HepG2 (cell line): ENCODE data around the gene COPS7A.

ENCODE experiments used
- EP300 ChIP-seq, 3 experiments: sonication (generic) in 1 of 3; formaldehyde crosslinking in 1 of 3; IDR thresholded peaks; 2 replicates each; pipeline versions ENCODE4 v1.5.1 to v1.6.1; 2011 to 2020; ENCODE audit warnings: low read depth in 2 of 3, low read length in 2 of 3, borderline replicate concordance in 1 of 3, improper control_type of control experiment in 1 of 3, mild to moderate bottlenecking in 1 of 3, missing genetic modification reagents in 1 of 3, moderate library complexity in 1 of 3
- FOXA1 ChIP-seq, 2 experiments: fragments of 450-650 bp in 1 of 2; sonication (generic) in 1 of 2; formaldehyde crosslinking in 1 of 2; IDR thresholded peaks; 2 replicates each; pipeline versions ENCODE4 v1.4.0 to v1.6.1; 2016 to 2020; ENCODE audit warnings: missing genetic modification reagents in 1 of 2
- MAZ ChIP-seq, 2 experiments: sonication (generic) in 1 of 2; formaldehyde crosslinking in 1 of 2; IDR thresholded peaks; 2 replicates each; pipeline versions ENCODE4 v1.5.0 to v1.6.1; 2012 to 2020; ENCODE audit warnings: low read depth in 2 of 2, mild to moderate bottlenecking in 2 of 2, borderline replicate concordance in 1 of 2, improper control_type of control experiment in 1 of 2, low read length in 1 of 2, missing genetic modification reagents in 1 of 2, moderate library complexity in 1 of 2
- MED1 ChIP-seq: sonication (generic); formaldehyde crosslinking; IDR thresholded peaks from 2 replicates; pipeline ENCODE4 v1.4.0; 2020; ENCODE audit warnings: missing genetic modification reagents
- PHF20 ChIP-seq: sonication (generic); formaldehyde crosslinking; IDR thresholded peaks from 2 replicates; pipeline ENCODE4 v1.5.0; 2020; ENCODE audit warnings: mild to moderate bottlenecking, missing genetic modification reagents
- PHF5A ChIP-seq: IDR thresholded peaks from one replicate; pipeline ENCODE4 v1.6.1; 2018; ENCODE audit warnings: low read depth, missing genetic modification reagents; ENCODE audit not compliant: unreplicated experiment
- TCF7L2 ChIP-seq: IDR thresholded peaks from 2 replicates; pipeline ENCODE4 v1.6.1; 2011; ENCODE audit warnings: mild to moderate bottlenecking, low read depth, low read length, moderate library complexity
- WIZ ChIP-seq: sonication (generic); formaldehyde crosslinking; IDR thresholded peaks from 2 replicates; pipeline ENCODE4 v1.5.1; 2020; ENCODE audit warnings: mild to moderate bottlenecking, missing genetic modification reagents
- ZFX ChIP-seq: sonication (generic); formaldehyde crosslinking; IDR thresholded peaks from 2 replicates; pipeline ENCODE4 v1.4.0; 2020; ENCODE audit warnings: mild to moderate bottlenecking, low read depth, missing genetic modification reagents, moderate library complexity
- ZNF383 ChIP-seq: sonication (generic); formaldehyde crosslinking; IDR thresholded peaks from 2 replicates; pipeline ENCODE4 v1.4.0; 2020; ENCODE audit warnings: missing genetic modification reagents, mild to moderate bottlenecking, borderline replicate concordance
- ZNF703 ChIP-seq: sonication (generic); formaldehyde crosslinking; IDR thresholded peaks from 2 replicates; pipeline ENCODE4 v1.5.1; 2020; ENCODE audit warnings: missing genetic modification reagents, mild to moderate bottlenecking, moderate library complexity, borderline replicate concordance
- TF ChIP-seq, protein P1 (sequence below): sonication (generic); formaldehyde crosslinking; IDR thresholded peaks from 2 replicates; pipeline ENCODE4 v1.5.0; 2020; ENCODE audit warnings: mild to moderate bottlenecking, missing genetic modification reagents, moderate library complexity
- TF ChIP-seq, protein P2 (sequence below): IDR thresholded peaks from 2 replicates; pipeline ENCODE4 v1.6.1; 2012; ENCODE audit warnings: low read length, improper control_type of control experiment

DNA sequence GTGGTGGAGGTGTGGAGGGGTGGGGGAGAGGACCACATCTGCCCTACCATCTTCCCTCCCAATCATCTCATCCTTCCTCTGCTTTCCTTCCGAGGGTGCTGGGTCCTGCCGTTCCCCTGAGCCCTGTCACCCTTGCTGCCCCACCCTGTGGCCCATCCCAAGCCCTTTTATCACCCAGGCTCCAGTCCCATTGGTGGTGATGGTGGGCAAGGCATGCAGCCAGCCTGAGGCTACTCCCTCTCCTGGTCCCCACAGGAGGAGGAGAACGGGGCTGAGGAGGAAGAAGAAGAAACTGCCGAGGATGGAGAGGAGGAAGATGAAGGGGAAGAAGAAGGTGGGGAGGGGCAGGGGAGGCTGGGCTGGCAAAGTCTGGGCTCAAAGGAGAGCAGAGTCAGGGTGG lies 45.8 kb downstream of the COPS7A start:
- TF ChIP-seq PHF20 (CRISPR knock-in tag) (no peak), TCF7L2 (no peak), ZNF703 (no peak), ZNF383 (no peak), PHF5A (CRISPR knock-in tag) (no peak), MED1 (CRISPR knock-in tag) (no peak), WIZ (CRISPR knock-in tag) (no peak), MAZ (IDR thresholded peaks at IDR 0.05; ENCODE audit: borderline replicate concordance, low read depth, low read length) (no peak), MAZ (CRISPR knock-in tag; IDR thresholded peaks at IDR 0.05; ENCODE audit: low read depth) (no peak), FOXA1 (IDR thresholded peaks at IDR 0.05) (no peak), FOXA1 (CRISPR knock-in tag; IDR thresholded peaks at IDR 0.05) (no peak), ZFX (CRISPR knock-in tag) (no peak), EP300 (IDR thresholded peaks at IDR 0.05; ENCODE audit: low read depth in 2 of 2, low read length in 2 of 2) (no peak), EP300 (CRISPR knock-in tag; IDR thresholded peaks at IDR 0.05; ENCODE audit: borderline replicate concordance) (no peak)
- TF ChIP-seq, protein P1, sequence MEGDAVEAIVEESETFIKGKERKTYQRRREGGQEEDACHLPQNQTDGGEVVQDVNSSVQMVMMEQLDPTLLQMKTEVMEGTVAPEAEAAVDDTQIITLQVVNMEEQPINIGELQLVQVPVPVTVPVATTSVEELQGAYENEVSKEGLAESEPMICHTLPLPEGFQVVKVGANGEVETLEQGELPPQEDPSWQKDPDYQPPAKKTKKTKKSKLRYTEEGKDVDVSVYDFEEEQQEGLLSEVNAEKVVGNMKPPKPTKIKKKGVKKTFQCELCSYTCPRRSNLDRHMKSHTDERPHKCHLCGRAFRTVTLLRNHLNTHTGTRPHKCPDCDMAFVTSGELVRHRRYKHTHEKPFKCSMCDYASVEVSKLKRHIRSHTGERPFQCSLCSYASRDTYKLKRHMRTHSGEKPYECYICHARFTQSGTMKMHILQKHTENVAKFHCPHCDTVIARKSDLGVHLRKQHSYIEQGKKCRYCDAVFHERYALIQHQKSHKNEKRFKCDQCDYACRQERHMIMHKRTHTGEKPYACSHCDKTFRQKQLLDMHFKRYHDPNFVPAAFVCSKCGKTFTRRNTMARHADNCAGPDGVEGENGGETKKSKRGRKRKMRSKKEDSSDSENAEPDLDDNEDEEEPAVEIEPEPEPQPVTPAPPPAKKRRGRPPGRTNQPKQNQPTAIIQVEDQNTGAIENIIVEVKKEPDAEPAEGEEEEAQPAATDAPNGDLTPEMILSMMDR (CRISPR knock-in tag): no peak
- TF ChIP-seq, protein P2, sequence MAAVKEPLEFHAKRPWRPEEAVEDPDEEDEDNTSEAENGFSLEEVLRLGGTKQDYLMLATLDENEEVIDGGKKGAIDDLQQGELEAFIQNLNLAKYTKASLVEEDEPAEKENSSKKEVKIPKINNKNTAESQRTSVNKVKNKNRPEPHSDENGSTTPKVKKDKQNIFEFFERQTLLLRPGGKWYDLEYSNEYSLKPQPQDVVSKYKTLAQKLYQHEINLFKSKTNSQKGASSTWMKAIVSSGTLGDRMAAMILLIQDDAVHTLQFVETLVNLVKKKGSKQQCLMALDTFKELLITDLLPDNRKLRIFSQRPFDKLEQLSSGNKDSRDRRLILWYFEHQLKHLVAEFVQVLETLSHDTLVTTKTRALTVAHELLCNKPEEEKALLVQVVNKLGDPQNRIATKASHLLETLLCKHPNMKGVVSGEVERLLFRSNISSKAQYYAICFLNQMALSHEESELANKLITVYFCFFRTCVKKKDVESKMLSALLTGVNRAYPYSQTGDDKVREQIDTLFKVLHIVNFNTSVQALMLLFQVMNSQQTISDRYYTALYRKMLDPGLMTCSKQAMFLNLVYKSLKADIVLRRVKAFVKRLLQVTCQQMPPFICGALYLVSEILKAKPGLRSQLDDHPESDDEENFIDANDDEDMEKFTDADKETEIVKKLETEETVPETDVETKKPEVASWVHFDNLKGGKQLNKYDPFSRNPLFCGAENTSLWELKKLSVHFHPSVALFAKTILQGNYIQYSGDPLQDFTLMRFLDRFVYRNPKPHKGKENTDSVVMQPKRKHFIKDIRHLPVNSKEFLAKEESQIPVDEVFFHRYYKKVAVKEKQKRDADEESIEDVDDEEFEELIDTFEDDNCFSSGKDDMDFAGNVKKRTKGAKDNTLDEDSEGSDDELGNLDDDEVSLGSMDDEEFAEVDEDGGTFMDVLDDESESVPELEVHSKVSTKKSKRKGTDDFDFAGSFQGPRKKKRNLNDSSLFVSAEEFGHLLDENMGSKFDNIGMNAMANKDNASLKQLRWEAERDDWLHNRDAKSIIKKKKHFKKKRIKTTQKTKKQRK: no peak
